Upper lobe of left lung (tissue), 6 donors: ENCODE results near the gene CCDC81. TPM values are rescaled to one million over a fixed set of nuclear protein-coding genes. Genes with fewer than 3 reads are reported as not detected.

Experiments used
- ATAC-seq, 2 donors: fragments of 200-7000 bp; cut with Tn5 transposase; one replicate each; pipeline ENCODE4 v1.9.1; 2022; ENCODE audit warnings: mild to moderate bottlenecking in 2 of 2, moderate library complexity in 2 of 2; ENCODE audit not compliant: low FRiP score in 2 of 2
- DNase-seq, 2 donors: peaks; one replicate each; pipeline ENCODE4 v3.0.0-alpha.2; 2019 to 2020
- H3K27ac ChIP-seq, 4 donors: fragments of 200-600 bp; sonication (generic); one replicate each; pipeline ENCODE4 v1.5.1; 2016 to 2019
- H3K27me3 ChIP-seq, 4 donors: fragments of 200-600 bp; sonication (generic); one replicate each; pipeline ENCODE4 v1.5.1; 2017 to 2019
- H3K36me3 ChIP-seq, 4 donors: fragments of 200-600 bp; sonication (generic); one replicate each; pipeline ENCODE4 v1.5.1; 2016 to 2019
- H3K4me1 ChIP-seq, 4 donors: fragments of 200-600 bp; sonication (generic); one replicate each; pipeline ENCODE4 v1.5.1; 2018 to 2019
- H3K4me3 ChIP-seq, 4 donors: fragments of 200-600 bp; sonication (generic); one replicate each; pipeline ENCODE4 v1.5.1; 2017 to 2019; ENCODE audit warnings: mild to moderate bottlenecking in 2 of 4, moderate library complexity in 1 of 4
- H3K9me3 ChIP-seq, 4 donors: fragments of 200-600 bp; sonication (generic); one replicate each; pipeline ENCODE4 v1.5.1; 2018 to 2019
- CTCF ChIP-seq, 6 experiments: fragments of 450-650 bp in 4 of 6; fragments of 200-600 bp in 2 of 6; sonication (generic) in 2 of 6; IDR thresholded peaks; one replicate each; pipeline ENCODE4 v1.5.1; 2016 to 2019; ENCODE audit warnings: antibody characterized with exemption in 6 of 6
- EP300 ChIP-seq, 4 donors: sonication (generic); formaldehyde crosslinking; IDR thresholded peaks; one replicate each; pipeline ENCODE4 v1.5.1; 2017; ENCODE audit warnings: antibody characterized with exemption in 4 of 4, control low read depth in 2 of 4
- POLR2A ChIP-seq, 4 donors: fragments of 450-650 bp; IDR thresholded peaks; one replicate each; pipeline ENCODE4 v1.5.1; 2016 to 2017; ENCODE audit warnings: antibody characterized with exemption in 4 of 4, mild to moderate bottlenecking in 2 of 4
- POLR2AphosphoS5 ChIP-seq, 2 donors: sonication (generic); formaldehyde crosslinking; IDR thresholded peaks; one replicate each; pipeline ENCODE4 v1.5.1; 2017; ENCODE audit warnings: antibody characterized with exemption in 2 of 2
- WGBS, 2 donors: methylation state at CpG; one replicate each; pipeline ENCODE4 v1.1.5; 2017 to 2018; 5-methylcytosine and 5-hydroxymethylcytosine counted together
- total RNA-seq, 6 donors: library from RNA; depleted of rRNA in 4 of 6; stranded (reverse); fragments of >200 nt in 4 of 6; gene quantifications; one replicate each; pipeline versions ENCODE4 v1.1.0 to v1.2.1, GENCODE V29; 2016 to 2021
- donor health status: DM: no; HTN: no; CAD: no; lungs with moderate emphysema.
- donor health status: DM: no; HTN: yes; CAD: no; lungs with severe emphysema.

CCDC81 gene
- total RNA-seq, 6 donors from 2014 or later = 0.52 to 10.5 (median 2.7) TPM

GRCh38 chr11:86453290-86454030 is 78.8 kb downstream of the CCDC81 start:
- H3K9me3 ChIP-seq = no peaks in the 10 kb centered on the region
- peaks cover 5 to 11% (median 6%) of the 10 kb centered on the region in 4 donors for H3K4me1 ChIP-seq
- 57 to 75% methylated on average over 2 of the region's 2 CpGs for WGBS, 2 donors
- ATAC-seq (no peak), DNase-seq (no peak)
- TF ChIP-seq CTCF (IDR thresholded peaks at IDR 0.05) = no peak
- no peaks in the 10 kb centered on the region for H3K27me3 ChIP-seq
- no peak overlapping the region for H3K27ac ChIP-seq
- H3K4me3 ChIP-seq = no peak overlapping the region
- no peaks in the 10 kb centered on the region for H3K36me3 ChIP-seq

- H3K27ac ChIP-seq = peak overlapping the region in 3 of 4 donors; percentile 32 to 56 (median 47)
- TF ChIP-seq POLR2A (IDR thresholded peaks at IDR 0.05) (no peak), CTCF (IDR thresholded peaks at IDR 0.05) (peak; percentile 74 to 86 (median 86))
- DNase-seq (peak in 1 of 2 donors; percentile 80), ATAC-seq (peak; percentile 41 to 85)
- H3K4me3 ChIP-seq = no peak overlapping the region
- 15 to 18% methylated on average over 9 of the region's 9 CpGs for WGBS, 2 donors
- H3K27me3 ChIP-seq = no peaks in the 10 kb centered on the region
- no peaks in the 10 kb centered on the region for H3K9me3 ChIP-seq
- H3K4me1 ChIP-seq = peaks cover 5 to 18% (median 13%) of the 10 kb centered on the region in 4 donors
- H3K36me3 ChIP-seq = no peaks in the 10 kb centered on the region
These were observed 81.6 kb downstream of the CCDC81 start for GRCh38 chr11:86456075-86456939.

GRCh38 chr11:86458294-86459001 is 83.8 kb downstream of the CCDC81 start:
- ATAC-seq = peak in 1 of 2 donors; percentile 38

GRCh38 chr11:86459002-86459385 is 84.3 kb downstream of the CCDC81 start:
- no peaks in the 10 kb centered on the region for H3K27me3 ChIP-seq
- ATAC-seq (peak in 1 of 2 donors; percentile 19), DNase-seq (no peak)
- H3K4me1 ChIP-seq = peaks cover 5 to 18% (median 13%) of the 10 kb centered on the region in 4 donors
- H3K9me3 ChIP-seq = no peaks in the 10 kb centered on the region
- H3K36me3 ChIP-seq = no peaks in the 10 kb centered on the region
- TF ChIP-seq EP300 (IDR thresholded peaks at IDR 0.05) (no peak), POLR2AphosphoS5 (IDR thresholded peaks at IDR 0.05) (no peak), POLR2A (IDR thresholded peaks at IDR 0.05) (no peak), CTCF (IDR thresholded peaks at IDR 0.05) (no peak)
- 85 to 86% methylated on average over 1 of the region's 1 CpG for WGBS, 2 donors
- peak overlapping the region in 1 of 4 donors; percentile 13 for H3K27ac ChIP-seq
- no peak overlapping the region for H3K4me3 ChIP-seq

More at GRCh38 chr11:86458294-86459001, 83.8 kb downstream of the CCDC81 start:
- Histone ChIP-seq H3K4me3 (no peak overlapping the region), H3K4me1 (peaks cover 5 to 18% (median 13%) of the 10 kb centered on the region in 4 donors), H3K27me3 (no peaks in the 10 kb centered on the region), H3K9me3 (no peaks in the 10 kb centered on the region), H3K27ac (peak overlapping the region in 2 of 4 donors; percentile 13 to 21), H3K36me3 (no peaks in the 10 kb centered on the region)
- DNase-seq = no peak
- WGBS, 2 donors = 81 to 83% methylated on average over 5 of the region's 5 CpGs
- TF ChIP-seq EP300 (IDR thresholded peaks at IDR 0.05) (no peak), POLR2AphosphoS5 (IDR thresholded peaks at IDR 0.05) (no peak), CTCF (IDR thresholded peaks at IDR 0.05) (no peak), POLR2A (IDR thresholded peaks at IDR 0.05) (no peak)
